ENCODE measurements around the gene CRHR1. TPM values are rescaled to one million over a fixed set of nuclear protein-coding genes. Genes with fewer than 3 reads are reported as not detected.

Gene CRHR1
- total RNA-seq, 1 experiment from 2014 or later = 1.6 TPM

DNA sequence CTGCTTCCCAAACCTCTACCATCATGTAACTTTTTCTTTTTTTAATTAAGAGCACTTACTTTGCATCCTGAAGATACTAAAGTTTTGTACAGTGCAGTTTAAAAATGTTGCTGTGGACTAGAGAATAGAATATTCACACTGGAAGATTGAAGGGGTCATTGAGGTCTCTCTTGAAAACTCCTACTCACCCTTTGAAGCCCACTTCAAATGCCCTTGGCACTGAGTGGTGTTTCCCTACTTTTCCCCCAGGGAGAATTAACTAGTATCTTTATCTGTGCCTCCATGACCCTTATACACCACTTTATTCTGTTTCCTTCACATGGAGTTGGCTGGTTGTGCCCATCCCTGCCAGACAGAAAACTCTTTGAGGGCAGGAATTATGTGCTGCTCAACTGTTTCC lies 19.6 kb upstream of the CRHR1 start (continued):
- TF ChIP-seq, protein P1, sequence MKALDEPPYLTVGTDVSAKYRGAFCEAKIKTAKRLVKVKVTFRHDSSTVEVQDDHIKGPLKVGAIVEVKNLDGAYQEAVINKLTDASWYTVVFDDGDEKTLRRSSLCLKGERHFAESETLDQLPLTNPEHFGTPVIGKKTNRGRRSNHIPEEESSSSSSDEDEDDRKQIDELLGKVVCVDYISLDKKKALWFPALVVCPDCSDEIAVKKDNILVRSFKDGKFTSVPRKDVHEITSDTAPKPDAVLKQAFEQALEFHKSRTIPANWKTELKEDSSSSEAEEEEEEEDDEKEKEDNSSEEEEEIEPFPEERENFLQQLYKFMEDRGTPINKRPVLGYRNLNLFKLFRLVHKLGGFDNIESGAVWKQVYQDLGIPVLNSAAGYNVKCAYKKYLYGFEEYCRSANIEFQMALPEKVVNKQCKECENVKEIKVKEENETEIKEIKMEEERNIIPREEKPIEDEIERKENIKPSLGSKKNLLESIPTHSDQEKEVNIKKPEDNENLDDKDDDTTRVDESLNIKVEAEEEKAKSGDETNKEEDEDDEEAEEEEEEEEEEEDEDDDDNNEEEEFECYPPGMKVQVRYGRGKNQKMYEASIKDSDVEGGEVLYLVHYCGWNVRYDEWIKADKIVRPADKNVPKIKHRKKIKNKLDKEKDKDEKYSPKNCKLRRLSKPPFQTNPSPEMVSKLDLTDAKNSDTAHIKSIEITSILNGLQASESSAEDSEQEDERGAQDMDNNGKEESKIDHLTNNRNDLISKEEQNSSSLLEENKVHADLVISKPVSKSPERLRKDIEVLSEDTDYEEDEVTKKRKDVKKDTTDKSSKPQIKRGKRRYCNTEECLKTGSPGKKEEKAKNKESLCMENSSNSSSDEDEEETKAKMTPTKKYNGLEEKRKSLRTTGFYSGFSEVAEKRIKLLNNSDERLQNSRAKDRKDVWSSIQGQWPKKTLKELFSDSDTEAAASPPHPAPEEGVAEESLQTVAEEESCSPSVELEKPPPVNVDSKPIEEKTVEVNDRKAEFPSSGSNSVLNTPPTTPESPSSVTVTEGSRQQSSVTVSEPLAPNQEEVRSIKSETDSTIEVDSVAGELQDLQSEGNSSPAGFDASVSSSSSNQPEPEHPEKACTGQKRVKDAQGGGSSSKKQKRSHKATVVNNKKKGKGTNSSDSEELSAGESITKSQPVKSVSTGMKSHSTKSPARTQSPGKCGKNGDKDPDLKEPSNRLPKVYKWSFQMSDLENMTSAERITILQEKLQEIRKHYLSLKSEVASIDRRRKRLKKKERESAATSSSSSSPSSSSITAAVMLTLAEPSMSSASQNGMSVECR (CRISPR knock-in tag; IDR thresholded peaks at IDR 0.05; ENCODE audit: borderline replicate concordance) = no peak
- TF ChIP-seq ZNF232 (CRISPR knock-in tag; IDR thresholded peaks at IDR 0.05) = no peak
- no peak for TF ChIP-seq CBFB (CRISPR knock-in tag; IDR thresholded peaks at IDR 0.05; ENCODE audit: low read depth)
- TF ChIP-seq, protein P2, sequence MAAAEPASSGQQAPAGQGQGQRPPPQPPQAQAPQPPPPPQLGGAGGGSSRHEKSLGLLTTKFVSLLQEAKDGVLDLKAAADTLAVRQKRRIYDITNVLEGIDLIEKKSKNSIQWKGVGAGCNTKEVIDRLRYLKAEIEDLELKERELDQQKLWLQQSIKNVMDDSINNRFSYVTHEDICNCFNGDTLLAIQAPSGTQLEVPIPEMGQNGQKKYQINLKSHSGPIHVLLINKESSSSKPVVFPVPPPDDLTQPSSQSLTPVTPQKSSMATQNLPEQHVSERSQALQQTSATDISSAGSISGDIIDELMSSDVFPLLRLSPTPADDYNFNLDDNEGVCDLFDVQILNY (CRISPR knock-in tag; IDR thresholded peaks at IDR 0.05) = no peak
- TF ChIP-seq ATF1 (CRISPR knock-in tag; IDR thresholded peaks at IDR 0.05) = no peak
- TF ChIP-seq MXD4 (CRISPR knock-in tag; IDR thresholded peaks at IDR 0.05; ENCODE audit: borderline replicate concordance) = no peak
- TF ChIP-seq, protein P3, sequence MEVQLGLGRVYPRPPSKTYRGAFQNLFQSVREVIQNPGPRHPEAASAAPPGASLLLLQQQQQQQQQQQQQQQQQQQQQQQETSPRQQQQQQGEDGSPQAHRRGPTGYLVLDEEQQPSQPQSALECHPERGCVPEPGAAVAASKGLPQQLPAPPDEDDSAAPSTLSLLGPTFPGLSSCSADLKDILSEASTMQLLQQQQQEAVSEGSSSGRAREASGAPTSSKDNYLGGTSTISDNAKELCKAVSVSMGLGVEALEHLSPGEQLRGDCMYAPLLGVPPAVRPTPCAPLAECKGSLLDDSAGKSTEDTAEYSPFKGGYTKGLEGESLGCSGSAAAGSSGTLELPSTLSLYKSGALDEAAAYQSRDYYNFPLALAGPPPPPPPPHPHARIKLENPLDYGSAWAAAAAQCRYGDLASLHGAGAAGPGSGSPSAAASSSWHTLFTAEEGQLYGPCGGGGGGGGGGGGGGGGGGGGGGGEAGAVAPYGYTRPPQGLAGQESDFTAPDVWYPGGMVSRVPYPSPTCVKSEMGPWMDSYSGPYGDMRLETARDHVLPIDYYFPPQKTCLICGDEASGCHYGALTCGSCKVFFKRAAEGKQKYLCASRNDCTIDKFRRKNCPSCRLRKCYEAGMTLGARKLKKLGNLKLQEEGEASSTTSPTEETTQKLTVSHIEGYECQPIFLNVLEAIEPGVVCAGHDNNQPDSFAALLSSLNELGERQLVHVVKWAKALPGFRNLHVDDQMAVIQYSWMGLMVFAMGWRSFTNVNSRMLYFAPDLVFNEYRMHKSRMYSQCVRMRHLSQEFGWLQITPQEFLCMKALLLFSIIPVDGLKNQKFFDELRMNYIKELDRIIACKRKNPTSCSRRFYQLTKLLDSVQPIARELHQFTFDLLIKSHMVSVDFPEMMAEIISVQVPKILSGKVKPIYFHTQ (CRISPR knock-in tag; IDR thresholded peaks at IDR 0.05) = no peak
- TF ChIP-seq ZNF121 (CRISPR knock-in tag; IDR thresholded peaks at IDR 0.05) = no peak
- no peak for TF ChIP-seq ZNF423 (CRISPR knock-in tag; IDR thresholded peaks at IDR 0.05)
- TF ChIP-seq RELA (CRISPR knock-in tag; IDR thresholded peaks at IDR 0.05; ENCODE audit: borderline replicate concordance) = no peak
- no peak for TF ChIP-seq GTF2I (CRISPR knock-in tag; conservative IDR thresholded peaks at IDR 0.05)

DNA sequence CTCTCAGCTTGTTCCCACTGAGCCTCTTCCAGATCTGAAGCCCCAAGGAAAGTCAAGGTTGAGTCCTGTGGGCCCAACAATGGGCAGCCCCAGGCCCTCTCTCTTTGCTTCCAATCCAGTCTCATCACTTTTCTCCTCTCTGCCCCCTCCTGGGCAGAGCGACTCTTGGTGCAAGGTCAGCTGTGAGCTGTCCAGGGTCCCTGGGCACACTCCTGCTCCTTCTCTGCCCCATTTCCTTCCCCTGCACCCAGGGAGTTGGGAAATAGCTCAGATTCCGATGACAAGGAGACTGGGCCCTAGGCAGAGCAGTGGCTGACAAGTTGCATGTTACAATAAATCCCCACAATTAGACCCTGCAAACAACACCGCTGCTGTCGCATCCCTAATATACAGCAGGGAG lies 16.1 kb upstream of the CRHR1 start:
- DNase-seq (ENCODE audit: low spot score) (peak; percentile 51), ATAC-seq (peak; percentile 80)
- no peak overlapping the region for H3K4me3 Mint-ChIP-seq
- ChIA-PET POLR2A (interaction anchor here (0.5 kb wide), 1 partner anchor 87 kb away, joined by 4 read pairs; no protein-coding TSS in a partner anchor), CTCF (interaction anchor here (1.0 to 3.8 kb wide), 12 partner anchors 10 to 128 kb away, joined by 3 to 39 read pairs (median 5); partner anchors contain the start of gene CRHR1)
- no peak overlapping the region for H3K27ac Mint-ChIP-seq
- TF ChIP-seq, protein P4, sequence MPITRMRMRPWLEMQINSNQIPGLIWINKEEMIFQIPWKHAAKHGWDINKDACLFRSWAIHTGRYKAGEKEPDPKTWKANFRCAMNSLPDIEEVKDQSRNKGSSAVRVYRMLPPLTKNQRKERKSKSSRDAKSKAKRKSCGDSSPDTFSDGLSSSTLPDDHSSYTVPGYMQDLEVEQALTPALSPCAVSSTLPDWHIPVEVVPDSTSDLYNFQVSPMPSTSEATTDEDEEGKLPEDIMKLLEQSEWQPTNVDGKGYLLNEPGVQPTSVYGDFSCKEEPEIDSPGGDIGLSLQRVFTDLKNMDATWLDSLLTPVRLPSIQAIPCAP (CRISPR knock-in tag; IDR thresholded peaks at IDR 0.05) = 0 out of 2 replicates have a peak, but pooled peaks have one; percentile 21
- no peak for TF ChIP-seq ZNF396 (CRISPR knock-in tag; IDR thresholded peaks at IDR 0.05; ENCODE audit: borderline replicate concordance)
- H3K27me3 Mint-ChIP-seq (ENCODE audit: low read depth) = no peaks in the 10 kb centered on the region
- H3K36me3 Mint-ChIP-seq = no peaks in the 10 kb centered on the region
- peaks cover 27% of the 10 kb centered on the region for H3K4me1 Mint-ChIP-seq
- peaks cover 3% of the 10 kb centered on the region; the same call in 1 of the 2 replicates for H3K9me3 Mint-ChIP-seq

DNA sequence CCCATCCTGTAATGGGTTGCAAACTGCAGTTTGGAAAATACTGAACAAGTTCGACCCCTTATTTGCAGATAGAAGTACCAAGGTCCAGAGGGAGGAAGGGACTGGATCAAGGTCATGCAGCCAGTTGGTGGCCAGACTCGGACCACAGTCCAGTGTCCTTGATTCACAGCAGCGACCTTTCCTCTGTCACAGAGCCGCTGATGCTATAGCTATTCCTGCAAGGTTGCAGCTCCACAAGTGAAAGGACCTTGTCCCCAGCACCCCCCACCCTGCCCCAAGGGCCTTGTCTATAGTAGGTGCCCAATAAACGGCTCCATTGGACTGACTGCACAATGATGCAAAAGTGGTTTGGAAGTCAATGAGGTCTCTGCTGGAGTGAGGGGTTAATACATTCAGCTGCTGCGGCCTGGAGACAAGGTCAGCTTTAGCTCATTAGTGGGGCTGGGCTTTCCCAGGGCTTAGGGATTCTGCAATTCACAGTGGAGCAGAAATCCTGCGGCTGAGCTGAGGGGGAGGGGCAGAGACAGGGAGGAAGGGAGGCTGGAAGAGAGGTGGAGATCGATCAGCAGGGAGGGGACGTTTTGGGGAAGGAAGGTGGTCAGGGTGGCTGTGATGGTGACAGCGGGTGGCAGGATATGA lies 13.4 kb upstream of the CRHR1 start:
- ChIA-PET POLR2A (interaction anchor here (1.8 kb wide), 1 partner anchor 14 kb away, joined by 6 read pairs; the partner anchor contains the start of gene CRHR1), CTCF (interaction anchor here (0.6 to 4.5 kb wide), 17 partner anchors 11 to 267 kb away, joined by 3 to 96 read pairs (median 9); partner anchors contain the start of gene CRHR1)
- Mint-ChIP-seq H3K27me3 (ENCODE audit: low read depth) (peaks cover 10% of the 10 kb centered on the region), H3K36me3 (no peaks in the 10 kb centered on the region), H3K4me3 (peak overlapping the region; percentile 20; the same call in 1 of the 2 replicates), H3K9me3 (peaks cover 8% of the 10 kb centered on the region), H3K4me1 (peaks cover 26% of the 10 kb centered on the region), H3K27ac (no peak overlapping the region)
- ATAC-seq = peak; percentile 41
- TF ChIP-seq ELF4 (CRISPR knock-in tag; IDR thresholded peaks at IDR 0.05; ENCODE audit: low read depth) = no peak
- TF ChIP-seq MXD4 (CRISPR knock-in tag; IDR thresholded peaks at IDR 0.05; ENCODE audit: borderline replicate concordance) = no peak
- TF ChIP-seq, protein P5, sequence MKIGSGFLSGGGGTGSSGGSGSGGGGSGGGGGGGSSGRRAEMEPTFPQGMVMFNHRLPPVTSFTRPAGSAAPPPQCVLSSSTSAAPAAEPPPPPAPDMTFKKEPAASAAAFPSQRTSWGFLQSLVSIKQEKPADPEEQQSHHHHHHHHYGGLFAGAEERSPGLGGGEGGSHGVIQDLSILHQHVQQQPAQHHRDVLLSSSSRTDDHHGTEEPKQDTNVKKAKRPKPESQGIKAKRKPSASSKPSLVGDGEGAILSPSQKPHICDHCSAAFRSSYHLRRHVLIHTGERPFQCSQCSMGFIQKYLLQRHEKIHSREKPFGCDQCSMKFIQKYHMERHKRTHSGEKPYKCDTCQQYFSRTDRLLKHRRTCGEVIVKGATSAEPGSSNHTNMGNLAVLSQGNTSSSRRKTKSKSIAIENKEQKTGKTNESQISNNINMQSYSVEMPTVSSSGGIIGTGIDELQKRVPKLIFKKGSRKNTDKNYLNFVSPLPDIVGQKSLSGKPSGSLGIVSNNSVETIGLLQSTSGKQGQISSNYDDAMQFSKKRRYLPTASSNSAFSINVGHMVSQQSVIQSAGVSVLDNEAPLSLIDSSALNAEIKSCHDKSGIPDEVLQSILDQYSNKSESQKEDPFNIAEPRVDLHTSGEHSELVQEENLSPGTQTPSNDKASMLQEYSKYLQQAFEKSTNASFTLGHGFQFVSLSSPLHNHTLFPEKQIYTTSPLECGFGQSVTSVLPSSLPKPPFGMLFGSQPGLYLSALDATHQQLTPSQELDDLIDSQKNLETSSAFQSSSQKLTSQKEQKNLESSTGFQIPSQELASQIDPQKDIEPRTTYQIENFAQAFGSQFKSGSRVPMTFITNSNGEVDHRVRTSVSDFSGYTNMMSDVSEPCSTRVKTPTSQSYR (CRISPR knock-in tag; IDR thresholded peaks at IDR 0.05) = peak; percentile 48; the same call in 1 of the 2 replicates
- peak; percentile 46 for DNase-seq (ENCODE audit: low spot score)
